ENCODE results near the gene KRTAP10-1. TPM values are rescaled to one million over a fixed set of nuclear protein-coding genes. Genes with fewer than 3 reads are reported as not detected.
A peak's percentile ranks its signal among the peaks of the same experiment; 100 is the strongest.

KRTAP10-1 gene
- total and polyA plus RNA-seq, 2 of the 13 experiments (the other 11 are each of a cell fraction or from before 2014, with no cell fraction given) = not detected

- TF ChIP-seq ZBED4 (CRISPR knock-in tag; IDR thresholded peaks at IDR 0.05; ENCODE audit: borderline replicate concordance) (no peak; the same call in 1 of the 2 replicates), ZNF501 (CRISPR knock-in tag; IDR thresholded peaks at IDR 0.05) (0 out of 2 replicates have a peak, but pooled peaks have one; percentile 12), ZBTB38 (CRISPR knock-in tag; IDR thresholded peaks at IDR 0.05) (peak; percentile 30; the same call in 1 of the 2 replicates), CHCHD3 (CRISPR knock-in tag; IDR thresholded peaks at IDR 0.05) (no peak), SNAPC2 (CRISPR knock-in tag; IDR thresholded peaks at IDR 0.05) (no peak), CREB3 (CRISPR knock-in tag; IDR thresholded peaks at IDR 0.05) (no peak), PPARG (CRISPR knock-in tag; conservative IDR thresholded peaks at IDR 0.05) (peak; percentile 46; the same call in 1 of the 2 replicates), THAP9 (CRISPR knock-in tag; IDR thresholded peaks at IDR 0.05; ENCODE audit: borderline replicate concordance) (no peak), CCDC6 (CRISPR knock-in tag; IDR thresholded peaks at IDR 0.05) (peak; percentile 75; the same call in 1 of the 2 replicates), ZNF326 (CRISPR knock-in tag; IDR thresholded peaks at IDR 0.05; ENCODE audit: borderline replicate concordance) (no peak), CBFB (CRISPR knock-in tag; IDR thresholded peaks at IDR 0.05) (peak; percentile 20; the same call in 1 of the 2 replicates), HDAC1 (CRISPR knock-in tag; IDR thresholded peaks at IDR 0.05) (peak; percentile 45; the same call in 1 of the 2 replicates), GATAD2A (CRISPR knock-in tag; IDR thresholded peaks at IDR 0.05) (peak; percentile 79), BRD4 (CRISPR knock-in tag; IDR thresholded peaks at IDR 0.05) (0 out of 2 replicates have a peak, but pooled peaks have one; percentile 12), TBX2 (CRISPR knock-in tag; IDR thresholded peaks at IDR 0.05; ENCODE audit: borderline replicate concordance) (peak; percentile 79), MEF2D (CRISPR knock-in tag; IDR thresholded peaks at IDR 0.05) (no peak), GLI4 (CRISPR knock-in tag; IDR thresholded peaks at IDR 0.05; ENCODE audit: borderline replicate concordance) (no peak), ZNF251 (CRISPR knock-in tag; IDR thresholded peaks at IDR 0.05) (no peak), ZNF546 (CRISPR knock-in tag; conservative IDR thresholded peaks at IDR 0.05) (0 out of 2 replicates have a peak, but pooled peaks have one; percentile 69)
- TF ChIP-seq, protein P1, sequence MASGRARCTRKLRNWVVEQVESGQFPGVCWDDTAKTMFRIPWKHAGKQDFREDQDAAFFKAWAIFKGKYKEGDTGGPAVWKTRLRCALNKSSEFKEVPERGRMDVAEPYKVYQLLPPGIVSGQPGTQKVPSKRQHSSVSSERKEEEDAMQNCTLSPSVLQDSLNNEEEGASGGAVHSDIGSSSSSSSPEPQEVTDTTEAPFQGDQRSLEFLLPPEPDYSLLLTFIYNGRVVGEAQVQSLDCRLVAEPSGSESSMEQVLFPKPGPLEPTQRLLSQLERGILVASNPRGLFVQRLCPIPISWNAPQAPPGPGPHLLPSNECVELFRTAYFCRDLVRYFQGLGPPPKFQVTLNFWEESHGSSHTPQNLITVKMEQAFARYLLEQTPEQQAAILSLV (CRISPR knock-in tag; IDR thresholded peaks at IDR 0.05; ENCODE audit: borderline replicate concordance) = peak; percentile 12; the same call in 1 of the 2 replicates
Observed at GRCh38 chr21:44505673-44506278, 34.2 kb downstream of the KRTAP10-1 start (continued).

Measured in HepG2 (cell line).